T-helper 2 cell treated with Interferon-gamma antibody and Interleukin-4, amounts not matched to agents 5 μg/mL and 100 μg/mL, for 36 hours (primary cell): Measurements from ENCODE around the gene AGBL5.
"Not testable (repeated sequence)": the region's sequence is repeated elsewhere in the genome, so short reads cannot be mapped to it uniquely, and the experiment has no call there.

Experiments
- DNase-seq: peaks from one replicate; pipeline ENCODE4 v3.0.0; 2021; ENCODE audit warnings: low spot score
- H3K27ac Mint-ChIP-seq: one replicate; pipeline ENCODE4 v1.8.0; 2021; ENCODE audit warnings: mild to moderate bottlenecking, mixed read lengths
- H3K27me3 Mint-ChIP-seq: one replicate; pipeline ENCODE4 v1.8.0; 2021; ENCODE audit warnings: low read depth, mixed read lengths
- H3K36me3 Mint-ChIP-seq: one replicate; pipeline ENCODE4 v1.8.0; 2021; ENCODE audit warnings: low read depth, mixed read lengths
- H3K4me1 Mint-ChIP-seq: one replicate; pipeline ENCODE4 v1.8.0; 2021; ENCODE audit warnings: low read depth, mixed read lengths
- H3K4me3 Mint-ChIP-seq: one replicate; pipeline ENCODE4 v1.8.0; 2022; ENCODE audit warnings: mild to moderate bottlenecking, moderate library complexity, mixed read lengths
- H3K9me3 Mint-ChIP-seq: one replicate; pipeline ENCODE4 v1.8.0; 2021; ENCODE audit warnings: mixed read lengths

The AGBL5 gene

DNA sequence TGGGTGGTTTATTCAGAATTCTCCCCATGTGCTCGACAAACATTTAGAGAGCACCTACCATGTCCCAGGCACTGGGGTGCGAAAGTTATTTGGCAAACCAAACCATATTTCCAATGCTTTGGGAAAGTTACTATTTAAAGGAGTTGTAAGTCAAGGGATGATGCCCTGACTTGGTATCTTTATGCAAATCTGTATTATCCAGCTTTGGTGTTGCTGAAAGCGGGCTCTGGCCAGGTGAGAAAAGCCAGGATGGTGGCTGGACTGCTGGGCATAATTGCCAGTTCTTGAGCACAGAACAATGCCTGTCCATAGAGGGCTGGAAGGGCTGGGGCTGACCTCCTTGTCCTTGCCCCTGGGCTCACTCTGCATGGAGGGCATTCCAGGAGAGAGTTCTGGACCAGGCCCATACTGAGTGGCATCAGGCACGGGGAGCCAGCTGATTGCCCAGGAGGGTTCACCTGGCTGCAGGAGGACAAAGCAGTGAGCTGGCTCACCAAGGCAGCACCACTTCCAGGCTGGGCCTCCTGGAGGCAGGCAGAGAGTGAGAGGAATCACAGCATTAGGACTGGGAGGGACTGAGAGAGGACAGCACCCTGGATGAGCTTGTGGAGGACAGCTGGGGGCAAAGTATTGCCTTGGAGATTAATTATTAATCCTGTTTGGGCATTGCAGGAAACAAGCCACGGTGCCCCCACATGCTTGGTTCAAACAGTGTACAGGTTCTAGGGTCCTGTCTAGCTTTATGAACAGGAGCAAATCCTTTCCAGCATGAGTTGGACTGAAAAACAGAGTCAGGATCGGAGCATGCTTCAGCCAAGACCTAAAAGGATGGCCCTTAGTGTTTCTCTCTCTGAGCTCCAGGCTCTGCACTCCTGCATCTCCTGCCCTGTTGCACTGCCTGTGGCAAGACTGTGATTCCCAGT, 42.2 kb downstream of the AGBL5 start:
- no peak for DNase-seq
- Mint-ChIP-seq H3K27me3 (no peaks in the 10 kb centered on the region), H3K4me1 (peaks cover 16% of the 10 kb centered on the region), H3K36me3 (peaks cover 1% of the 10 kb centered on the region), H3K27ac (no peak overlapping the region), H3K4me3 (no peak overlapping the region), H3K9me3 (no peaks in the 10 kb centered on the region)

DNA sequence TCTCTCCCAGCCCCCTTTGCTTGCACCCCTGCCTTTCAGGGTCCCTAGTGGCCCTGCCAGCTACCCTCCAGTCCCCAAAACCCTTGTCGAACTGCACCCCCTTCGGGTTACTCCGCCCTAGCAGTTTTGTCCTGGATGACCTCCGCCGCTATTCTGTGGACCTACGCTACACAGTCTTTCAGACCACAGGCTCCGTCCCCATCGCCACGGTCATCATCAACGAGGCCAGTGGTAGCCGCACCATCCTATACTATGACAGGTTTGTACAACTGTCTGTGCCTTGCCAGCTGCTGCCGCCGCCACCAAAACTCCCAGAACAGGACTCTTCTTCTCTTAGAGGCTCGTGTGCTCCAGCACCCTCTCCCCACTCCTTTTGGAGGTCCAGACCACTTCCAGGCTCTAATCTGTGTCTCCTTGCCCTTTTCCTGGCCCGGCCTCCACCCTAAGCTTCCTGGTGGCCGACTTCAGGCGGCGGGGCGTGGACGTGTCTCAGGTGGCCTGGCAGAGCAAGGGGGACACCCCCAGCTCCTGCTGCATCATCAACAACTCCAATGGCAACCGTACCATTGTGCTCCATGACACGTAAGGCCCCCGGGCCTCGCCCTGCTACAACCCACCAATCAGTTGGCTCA, 43.0 kb downstream of the AGBL5 start:
- Mint-ChIP-seq H3K4me1 (peaks cover 12% of the 10 kb centered on the region), H3K27me3 (no peaks in the 10 kb centered on the region), H3K9me3 (no peaks in the 10 kb centered on the region), H3K4me3 (no peak overlapping the region), H3K36me3 (no peaks in the 10 kb centered on the region), H3K27ac (no peak overlapping the region)
- DNase-seq: no peak

DNA sequence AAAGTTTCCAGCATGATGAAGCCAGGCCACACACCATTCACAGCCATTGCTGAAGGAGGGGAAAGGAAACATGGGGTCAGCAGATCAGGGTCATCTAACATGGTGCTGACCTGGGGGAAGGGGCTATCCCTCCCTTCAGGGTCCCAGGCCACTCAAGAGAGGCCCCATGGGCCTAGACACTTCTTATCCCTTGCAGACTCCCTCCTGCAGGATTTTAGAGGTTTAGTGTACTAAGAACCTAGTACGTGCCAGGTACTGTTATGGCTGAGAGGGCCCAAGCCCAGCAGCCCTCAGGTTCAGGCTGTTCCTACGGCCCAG, 43.9 kb downstream of the AGBL5 start:
- H3K27ac Mint-ChIP-seq: no peak overlapping the region
- no peaks in the 10 kb centered on the region for H3K9me3 Mint-ChIP-seq
- no peaks in the 10 kb centered on the region for H3K27me3 Mint-ChIP-seq
- no peak for DNase-seq
- peaks cover 10% of the 10 kb centered on the region for H3K4me1 Mint-ChIP-seq
- H3K36me3 Mint-ChIP-seq: no peaks in the 10 kb centered on the region
- peak overlapping the region; percentile 63 for H3K4me3 Mint-ChIP-seq

DNA sequence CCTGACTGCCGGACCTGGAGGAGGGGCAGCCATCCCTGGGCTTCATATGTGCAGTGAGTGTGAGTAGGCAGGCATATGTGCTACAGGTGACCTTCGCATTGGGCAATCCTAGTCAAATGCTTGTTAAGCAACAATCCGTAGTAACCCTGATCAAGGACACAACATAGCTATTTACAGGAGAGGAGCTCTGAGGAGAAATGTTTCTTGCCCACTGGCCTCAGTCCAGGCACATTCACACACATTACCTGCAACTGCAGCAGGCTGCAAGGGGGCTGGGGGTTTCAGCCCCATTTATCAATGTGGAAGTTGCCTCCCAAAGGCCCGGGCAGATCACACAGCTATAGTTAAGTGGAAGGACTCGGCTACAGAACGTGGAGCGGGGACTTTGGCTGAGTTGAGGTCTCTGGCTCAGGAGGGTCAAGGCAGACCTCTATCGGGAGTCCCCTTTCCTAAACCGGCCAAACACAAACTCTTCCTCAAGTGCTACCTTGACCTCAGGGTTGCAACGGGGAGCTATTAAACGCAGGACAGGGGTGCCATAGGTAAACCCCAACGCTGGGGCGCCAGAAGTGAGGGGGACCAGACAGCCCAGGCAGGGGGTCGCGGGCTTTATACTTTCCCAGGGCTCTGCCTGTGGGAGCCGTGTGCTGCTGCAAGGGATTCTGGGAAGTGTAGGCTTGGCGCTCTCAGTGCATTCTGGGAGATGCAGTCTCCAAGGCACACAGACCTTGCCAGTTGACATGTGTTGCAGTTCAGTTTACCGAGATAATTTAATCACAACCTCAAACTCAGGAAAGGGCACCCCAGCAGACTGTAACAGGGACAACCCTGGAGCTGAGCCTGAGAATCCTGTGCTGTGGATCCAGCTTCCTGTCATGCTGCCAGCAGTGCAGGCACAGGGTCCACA, 44.5 kb downstream of the AGBL5 start:
- no peak overlapping the region for H3K27ac Mint-ChIP-seq
- no peaks in the 10 kb centered on the region for H3K36me3 Mint-ChIP-seq
- peak overlapping the region; percentile 63 for H3K4me3 Mint-ChIP-seq
- H3K9me3 Mint-ChIP-seq: no peaks in the 10 kb centered on the region
- peaks cover 10% of the 10 kb centered on the region for H3K4me1 Mint-ChIP-seq
- H3K27me3 Mint-ChIP-seq: no peaks in the 10 kb centered on the region
- DNase-seq: peak; percentile 32

DNA sequence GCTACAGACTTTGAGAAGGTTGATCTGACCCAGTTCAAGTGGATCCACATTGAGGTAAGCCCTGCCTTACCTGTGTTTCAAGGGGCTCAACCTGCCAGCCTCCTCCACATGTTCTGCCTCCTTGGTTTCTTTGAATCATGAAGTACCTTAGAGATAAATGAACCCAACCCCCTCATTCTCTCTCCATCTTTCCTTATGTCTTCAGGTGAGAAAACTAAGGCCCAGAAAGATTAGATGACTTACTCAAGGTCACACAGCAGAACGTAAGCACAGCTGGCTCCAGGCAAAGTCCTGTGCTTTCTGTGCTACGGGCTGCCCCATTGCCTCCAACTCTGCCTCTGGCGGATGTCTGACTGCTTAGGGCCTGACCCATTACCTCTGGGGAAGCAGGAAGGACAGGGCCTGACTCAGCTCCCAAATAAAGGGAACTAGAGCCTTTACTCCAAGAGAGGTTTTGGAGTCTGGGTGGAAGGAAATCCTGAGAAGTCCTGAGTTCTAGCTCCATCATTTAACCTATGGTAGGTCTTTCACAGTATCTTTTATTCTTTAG, 45.4 kb downstream of the AGBL5 start:
- Mint-ChIP-seq H3K4me3 (no peak overlapping the region), H3K4me1 (peaks cover 10% of the 10 kb centered on the region), H3K27ac (no peak overlapping the region), H3K36me3 (no peaks in the 10 kb centered on the region), H3K9me3 (no peaks in the 10 kb centered on the region), H3K27me3 (no peaks in the 10 kb centered on the region)
- DNase-seq: no peak

DNA sequence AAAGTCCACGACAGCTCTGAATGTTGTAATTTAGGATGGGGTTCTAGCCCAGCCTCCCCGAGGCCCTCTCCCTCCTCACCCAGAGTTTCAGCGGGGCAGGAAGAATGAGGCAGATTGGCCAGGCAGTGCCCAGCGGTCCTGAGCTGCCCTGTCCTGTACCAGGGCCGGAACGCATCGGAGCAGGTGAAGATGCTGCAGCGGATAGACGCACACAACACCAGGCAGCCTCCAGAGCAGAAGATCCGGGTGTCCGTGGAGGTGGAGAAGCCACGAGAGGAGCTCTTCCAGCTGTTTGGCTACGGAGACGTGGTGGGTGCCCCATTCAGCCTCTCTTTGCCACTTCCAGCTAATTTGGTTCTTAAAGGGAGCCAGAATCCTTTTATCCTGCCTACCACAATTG, 45.9 kb downstream of the AGBL5 start:
- H3K36me3 Mint-ChIP-seq: no peaks in the 10 kb centered on the region
- H3K9me3 Mint-ChIP-seq: no peaks in the 10 kb centered on the region
- no peak overlapping the region for H3K4me3 Mint-ChIP-seq
- no peak for DNase-seq
- H3K27ac Mint-ChIP-seq: no peak overlapping the region
- H3K4me1 Mint-ChIP-seq: peaks cover 10% of the 10 kb centered on the region
- no peaks in the 10 kb centered on the region for H3K27me3 Mint-ChIP-seq

DNA sequence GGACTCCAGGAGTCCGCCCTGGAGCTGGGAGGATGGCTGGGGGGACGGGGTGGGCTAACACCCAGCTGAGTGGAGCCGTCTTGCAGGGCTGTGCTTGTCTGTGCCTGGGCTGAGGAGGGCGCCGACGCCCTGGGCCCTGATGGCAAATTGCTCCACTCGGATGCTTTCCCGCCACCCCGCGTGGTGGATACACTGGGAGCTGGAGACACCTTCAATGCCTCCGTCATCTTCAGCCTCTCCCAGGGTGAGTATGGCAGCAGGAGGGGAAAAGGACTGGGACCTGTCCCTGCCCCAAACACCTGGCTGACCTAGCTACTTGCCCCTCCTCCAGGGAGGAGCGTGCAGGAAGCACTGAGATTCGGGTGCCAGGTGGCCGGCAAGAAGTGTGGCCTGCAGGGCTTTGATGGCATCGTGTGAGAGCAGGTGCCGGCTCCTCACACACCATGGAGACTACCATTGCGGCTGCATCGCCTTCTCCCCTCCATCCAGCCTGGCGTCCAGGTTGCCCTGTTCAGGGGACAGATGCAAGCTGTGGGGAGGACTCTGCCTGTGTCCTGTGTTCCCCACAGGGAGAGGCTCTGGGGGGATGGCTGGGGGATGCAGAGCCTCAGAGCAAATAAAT, 48.0 kb downstream of the AGBL5 start:
- Mint-ChIP-seq H3K27me3 (no peaks in the 10 kb centered on the region), H3K9me3 (no peaks in the 10 kb centered on the region), H3K27ac (no peak overlapping the region), H3K4me3 (no peak overlapping the region), H3K36me3 (no peaks in the 10 kb centered on the region), H3K4me1 (peaks cover 10% of the 10 kb centered on the region)
- no peak for DNase-seq

DNA sequence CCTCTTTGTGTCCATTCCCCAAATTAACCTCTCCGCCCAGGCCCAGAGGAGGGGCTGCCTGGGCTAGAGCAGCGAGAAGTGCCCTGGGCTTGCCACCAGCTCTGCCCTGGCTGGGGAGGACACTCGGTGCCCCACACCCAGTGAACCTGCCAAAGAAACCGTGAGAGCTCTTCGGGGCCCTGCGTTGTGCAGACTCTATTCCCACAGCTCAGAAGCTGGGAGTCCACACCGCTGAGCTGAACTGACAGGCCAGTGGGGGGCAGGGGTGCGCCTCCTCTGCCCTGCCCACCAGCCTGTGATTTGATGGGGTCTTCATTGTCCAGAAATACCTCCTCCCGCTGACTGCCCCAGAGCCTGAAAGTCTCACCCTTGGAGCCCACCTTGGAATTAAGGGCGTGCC, 48.6 kb downstream of the AGBL5 start:
- H3K27ac Mint-ChIP-seq: no peak overlapping the region
- no peak overlapping the region for H3K4me3 Mint-ChIP-seq
- no peak for DNase-seq
- peaks cover 10% of the 10 kb centered on the region for H3K4me1 Mint-ChIP-seq
- no peaks in the 10 kb centered on the region for H3K36me3 Mint-ChIP-seq
- H3K9me3 Mint-ChIP-seq: no peaks in the 10 kb centered on the region
- no peaks in the 10 kb centered on the region for H3K27me3 Mint-ChIP-seq

DNA sequence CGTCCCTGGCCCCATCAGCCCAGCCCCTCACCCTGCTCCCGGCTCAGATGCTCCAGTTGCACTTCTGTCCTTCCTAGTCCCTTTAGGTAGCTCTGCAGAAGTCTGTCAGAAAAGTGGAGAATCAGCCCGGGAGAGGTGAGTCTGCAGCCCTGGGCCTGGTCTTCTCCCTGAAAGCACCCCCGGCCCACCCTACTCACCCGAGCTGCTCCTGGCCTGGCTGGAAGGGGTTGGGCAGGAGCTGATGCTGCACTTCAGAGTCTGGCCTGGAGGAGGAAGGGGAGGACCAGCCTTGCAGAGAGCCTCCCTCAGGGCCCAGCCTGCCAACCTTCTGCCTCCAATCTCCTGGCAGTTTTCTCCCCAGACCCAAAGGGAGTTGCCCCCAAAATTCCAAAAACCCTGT, 50.9 kb downstream of the AGBL5 start:
- Mint-ChIP-seq H3K27me3 (no peaks in the 10 kb centered on the region), H3K4me3 (no peak overlapping the region), H3K4me1 (no peaks in the 10 kb centered on the region), H3K36me3 (no peaks in the 10 kb centered on the region), H3K9me3 (no peaks in the 10 kb centered on the region), H3K27ac (no peak overlapping the region)
- no peak for DNase-seq

DNA sequence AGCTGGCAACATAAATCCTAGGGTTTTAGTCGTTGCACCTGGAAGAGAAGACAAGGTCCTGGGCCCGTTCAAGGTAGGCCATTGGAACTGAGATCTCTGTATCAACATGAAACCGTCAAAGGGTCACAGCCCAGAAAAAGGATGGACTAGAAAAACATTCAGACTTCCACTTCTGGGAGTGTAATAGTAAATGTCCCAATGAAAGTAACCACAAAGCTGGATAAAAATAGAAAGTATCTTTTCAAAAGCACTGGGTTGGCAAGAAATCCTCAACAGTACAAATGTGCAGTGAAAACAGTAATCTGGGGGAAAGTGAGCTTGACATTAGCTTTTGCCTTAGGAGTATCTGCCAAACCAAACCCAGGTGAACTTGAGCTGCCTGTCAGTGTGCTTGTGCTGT, 54.5 kb downstream of the AGBL5 start:
- DNase-seq: no peak
- Mint-ChIP-seq H3K9me3 (no peaks in the 10 kb centered on the region), H3K4me3 (no peak overlapping the region), H3K27me3 (peaks cover 4% of the 10 kb centered on the region), H3K36me3 (no peaks in the 10 kb centered on the region), H3K27ac (no peak overlapping the region), H3K4me1 (no peaks in the 10 kb centered on the region)

DNA sequence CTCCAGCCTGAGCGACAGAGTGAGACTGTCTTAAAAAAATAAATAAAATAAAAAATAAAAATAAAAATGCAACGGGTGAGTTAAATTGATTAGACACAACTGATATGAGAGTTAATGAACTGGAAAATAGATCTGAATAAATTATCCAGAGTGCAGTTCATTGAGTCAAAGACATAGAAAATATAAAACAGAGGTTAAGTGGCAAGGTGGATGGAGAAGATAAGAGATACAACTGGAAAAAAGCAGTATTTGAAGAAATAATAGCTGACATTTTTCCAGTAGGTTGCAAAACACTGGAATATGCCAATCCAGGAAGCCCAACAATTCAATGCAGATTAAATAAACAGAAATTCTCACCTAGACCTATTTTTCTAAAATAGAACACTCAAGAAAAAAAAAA, 56.8 kb downstream of the AGBL5 start:
- Mint-ChIP-seq H3K27ac (no peak overlapping the region), H3K4me3 (no peak overlapping the region), H3K27me3 (peaks cover 4% of the 10 kb centered on the region), H3K36me3 (no peaks in the 10 kb centered on the region), H3K9me3 (no peaks in the 10 kb centered on the region), H3K4me1 (no peaks in the 10 kb centered on the region)
- DNase-seq: no peak

DNA sequence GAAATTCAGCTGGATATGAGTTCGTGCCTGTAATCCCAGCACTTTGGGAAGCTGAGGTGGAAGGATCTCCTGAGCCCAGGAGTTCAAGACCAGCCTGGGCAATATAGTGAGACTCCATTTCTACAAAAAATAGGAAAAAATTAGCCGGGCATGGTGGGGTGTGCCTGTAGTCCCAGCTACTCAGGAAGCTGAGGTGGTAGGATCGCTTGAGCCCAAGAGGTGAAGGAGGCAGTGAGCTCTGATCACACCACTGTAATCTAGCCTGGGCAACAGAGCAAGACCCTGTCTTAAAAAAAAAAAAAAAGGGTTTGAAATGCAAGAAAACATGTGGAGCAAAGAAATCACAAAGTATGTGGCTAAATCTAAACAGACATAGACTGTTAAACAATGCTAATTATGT, 57.6 kb downstream of the AGBL5 start:
- H3K4me3 Mint-ChIP-seq: no peak overlapping the region
- H3K27me3 Mint-ChIP-seq: peaks cover 4% of the 10 kb centered on the region
- no peaks in the 10 kb centered on the region for H3K36me3 Mint-ChIP-seq
- DNase-seq: no peak
- H3K4me1 Mint-ChIP-seq: no peaks in the 10 kb centered on the region
- no peak overlapping the region for H3K27ac Mint-ChIP-seq
- H3K9me3 Mint-ChIP-seq: no peaks in the 10 kb centered on the region

DNA sequence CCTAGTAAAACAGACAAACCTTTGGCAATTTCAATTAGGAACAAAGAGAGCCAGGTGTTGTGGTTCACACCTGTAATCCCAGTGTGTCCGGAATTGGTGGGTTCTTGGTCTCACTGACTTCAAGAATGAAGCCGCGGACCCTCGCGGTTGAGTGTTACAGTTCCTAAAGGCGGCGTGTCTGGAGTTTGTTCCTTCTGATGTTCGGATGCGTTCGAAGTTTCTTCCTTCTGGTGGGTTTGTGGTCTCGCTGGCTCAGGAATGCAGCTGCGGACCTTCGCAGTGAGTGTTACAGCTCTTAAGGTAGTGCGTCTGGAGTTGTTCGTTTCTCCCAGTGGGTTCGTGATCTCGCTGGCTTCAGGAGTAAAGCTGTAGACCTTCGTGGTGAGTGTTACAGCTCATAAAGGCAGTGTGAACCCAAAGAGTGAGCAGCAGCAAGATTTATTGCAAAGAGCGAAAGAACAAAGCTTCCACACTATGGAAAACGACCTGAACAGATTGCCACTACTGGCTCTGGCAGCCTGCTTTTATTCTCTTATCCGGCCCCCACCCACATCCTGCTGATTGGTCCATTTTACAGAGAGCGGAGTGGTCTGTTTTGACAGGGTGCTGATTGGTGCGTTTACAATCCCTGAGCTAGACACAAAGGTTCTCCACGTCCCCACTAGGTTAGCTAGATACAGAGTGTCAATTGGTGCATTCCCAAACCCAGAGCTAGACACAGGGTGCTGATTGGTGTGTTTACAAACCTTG, 59.3 kb downstream of the AGBL5 start:
- H3K27ac Mint-ChIP-seq, H3K27me3 Mint-ChIP-seq, H3K4me3 Mint-ChIP-seq, H3K4me1 Mint-ChIP-seq, DNase-seq, H3K36me3 Mint-ChIP-seq, H3K9me3 Mint-ChIP-seq: not testable (repeated sequence)
